ENCODE results near the gene PSMG3. TPM values are rescaled to one million over a fixed set of nuclear protein-coding genes. Genes with fewer than 3 reads are reported as not detected.

Gene PSMG3
- total RNA-seq, 1 experiment from 2014 or later, result 63.0 TPM

DNA sequence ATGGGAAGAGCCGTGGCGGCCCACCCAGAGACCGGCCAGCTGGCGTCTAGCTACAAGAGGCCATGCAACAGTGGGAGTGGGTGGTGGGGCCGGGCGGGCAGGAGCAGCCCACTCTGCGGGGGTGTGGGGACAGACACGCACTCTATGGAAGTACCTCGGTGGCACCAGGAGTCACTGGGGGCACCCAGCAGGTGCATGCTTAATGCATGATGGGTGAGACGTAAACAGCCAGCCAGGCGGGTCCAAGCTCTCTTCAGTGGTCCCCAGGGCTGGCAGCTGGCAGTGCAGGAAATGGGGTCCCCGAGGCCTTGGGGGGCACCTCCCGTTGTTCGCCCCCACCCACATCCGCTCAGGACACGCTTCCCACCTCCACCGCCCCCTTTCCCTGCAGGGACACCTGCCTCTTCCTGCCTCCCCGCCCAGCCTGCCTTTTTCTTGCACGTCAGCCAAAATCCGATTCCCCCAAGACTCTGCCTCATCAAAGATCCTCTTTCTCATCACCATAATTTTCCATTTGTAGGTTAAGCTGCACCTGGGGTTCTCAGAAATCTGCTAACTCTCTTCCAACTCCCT lies 22.6 kb upstream of the PSMG3 start:
- Mint-ChIP-seq H3K4me1 (peaks cover 14 to 17% of the 10 kb centered on the region in 2 experiments), H3K27me3 (ENCODE audit: low read depth) (peaks cover 22% of the 10 kb centered on the region), H3K9me3 (peaks cover 7 to 8% of the 10 kb centered on the region in 2 experiments; a peak in 3 of 5 replicates), H3K36me3 (ENCODE audit: insufficient read depth in 1 of 3, low read depth in 3 of 3) (peaks cover 2 to 16% (median 3%) of the 10 kb centered on the region in 3 experiments; a peak in 6 of 7 replicates), H3K27ac (no peak overlapping the region; a peak in 1 of 7 replicates), H3K4me3 (no peak overlapping the region)
- TF ChIP-seq, protein P1, sequence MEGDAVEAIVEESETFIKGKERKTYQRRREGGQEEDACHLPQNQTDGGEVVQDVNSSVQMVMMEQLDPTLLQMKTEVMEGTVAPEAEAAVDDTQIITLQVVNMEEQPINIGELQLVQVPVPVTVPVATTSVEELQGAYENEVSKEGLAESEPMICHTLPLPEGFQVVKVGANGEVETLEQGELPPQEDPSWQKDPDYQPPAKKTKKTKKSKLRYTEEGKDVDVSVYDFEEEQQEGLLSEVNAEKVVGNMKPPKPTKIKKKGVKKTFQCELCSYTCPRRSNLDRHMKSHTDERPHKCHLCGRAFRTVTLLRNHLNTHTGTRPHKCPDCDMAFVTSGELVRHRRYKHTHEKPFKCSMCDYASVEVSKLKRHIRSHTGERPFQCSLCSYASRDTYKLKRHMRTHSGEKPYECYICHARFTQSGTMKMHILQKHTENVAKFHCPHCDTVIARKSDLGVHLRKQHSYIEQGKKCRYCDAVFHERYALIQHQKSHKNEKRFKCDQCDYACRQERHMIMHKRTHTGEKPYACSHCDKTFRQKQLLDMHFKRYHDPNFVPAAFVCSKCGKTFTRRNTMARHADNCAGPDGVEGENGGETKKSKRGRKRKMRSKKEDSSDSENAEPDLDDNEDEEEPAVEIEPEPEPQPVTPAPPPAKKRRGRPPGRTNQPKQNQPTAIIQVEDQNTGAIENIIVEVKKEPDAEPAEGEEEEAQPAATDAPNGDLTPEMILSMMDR (conservative IDR thresholded peaks at IDR 0.05), result no peak
- no peak for DNase-seq
- H3K4me1 ChIP-seq (ENCODE audit: insufficient read depth, low read length), result no peaks in the 10 kb centered on the region
- H4K20me1 ChIP-seq (ENCODE audit: control insufficient read depth, insufficient read depth, insufficient read length), result no peaks in the 10 kb centered on the region
- H2BK5ac ChIP-seq (ENCODE audit: insufficient read length, low read length), result no peak overlapping the region
- H3K4ac ChIP-seq (ENCODE audit: low read depth, low read length), result no peak overlapping the region
- no peak overlapping the region for H2AK5ac ChIP-seq (ENCODE audit: insufficient read length, low read length)
- H2BK120ac ChIP-seq (ENCODE audit: low read depth, low read length, poor library complexity, severe bottlenecking), result no peak overlapping the region
- H3K23me2 ChIP-seq (ENCODE audit: insufficient read length, low read depth, low read length, poor library complexity, severe bottlenecking), result no peaks in the 10 kb centered on the region
- H3K4me2 ChIP-seq (ENCODE audit: insufficient read depth, insufficient read length, low read length), result no peak overlapping the region
- H3K18ac ChIP-seq (ENCODE audit: insufficient read length, low read depth, low read length), result no peak overlapping the region
- H3K23ac ChIP-seq (ENCODE audit: insufficient read length, low read depth, low read length), result no peak overlapping the region
- no peak overlapping the region for H2AFZ ChIP-seq (ENCODE audit: low read length)
- no peak overlapping the region for H3K14ac ChIP-seq (ENCODE audit: insufficient read depth, low read length)
- no peak overlapping the region for H4K8ac ChIP-seq (replicated peaks; ENCODE audit: insufficient read length, low read depth, low read length)
- H2BK20ac ChIP-seq (ENCODE audit: low read depth, low read length, poor library complexity, severe bottlenecking), result no peak overlapping the region
- H3K79me1 ChIP-seq (ENCODE audit: insufficient read depth, low read depth, low read length, poor library complexity, severe bottlenecking), result no peaks in the 10 kb centered on the region
- WGBS (ENCODE audit: extremely low coverage, insufficient read length, low lambda C conversion rate), result no CpG with 5 or more reads among the region's 20 CpGs
- no peak overlapping the region for H4K91ac ChIP-seq (ENCODE audit: insufficient read length, low read depth, low read length)
- no peak overlapping the region for H2BK15ac ChIP-seq (ENCODE audit: low read depth, low read length)
- H3K9ac ChIP-seq (ENCODE audit: extremely low read depth, insufficient read length, low read length), result no peak overlapping the region
- H3K27me3 ChIP-seq (ENCODE audit: insufficient read depth, low read length), result no peaks in the 10 kb centered on the region
- H3K56ac ChIP-seq (ENCODE audit: insufficient read length, low read depth, low read length), result no peak overlapping the region
- H3K27ac ChIP-seq (ENCODE audit: insufficient read length, low read depth, low read length), result no peak overlapping the region
- no peak overlapping the region for H4K5ac ChIP-seq (ENCODE audit: insufficient read length, low read depth, low read length)
- no peak overlapping the region for H2BK12ac ChIP-seq (ENCODE audit: insufficient read length, low read depth, low read length)
- H3K9me3 ChIP-seq (ENCODE audit: control insufficient read depth, low read depth, low read length), result no peaks in the 10 kb centered on the region
- no peaks in the 10 kb centered on the region for H3K79me2 ChIP-seq (ENCODE audit: insufficient read depth, low read length)
- no peak overlapping the region for H3T11ph ChIP-seq (ENCODE audit: low read length)

Measured in H9 (cell line).